H9 (cell line): ENCODE measurements around the gene LMTK3. TPM values are rescaled to one million over a fixed set of nuclear protein-coding genes. Genes with fewer than 3 reads are reported as not detected.

ENCODE experiments used
- DNase-seq: peaks from one replicate; pipeline ENCODE4 v3.0.0-alpha.2; 2017
- H2AFZ ChIP-seq: one replicate; pipeline ENCODE4 v1.6.1; 2013; ENCODE audit warnings: mild to moderate bottlenecking, low read length, control low read depth, moderate library complexity
- H2AK5ac ChIP-seq: 2 replicates; pipeline ENCODE4 v1.6.1; 2013; ENCODE audit warnings: low read length, control low read depth, mixed read lengths; ENCODE audit not compliant: insufficient read length
- H2BK120ac ChIP-seq: one replicate; pipeline ENCODE4 v1.6.1; 2013; ENCODE audit warnings: low read depth, mild to moderate bottlenecking, low read length, control low read depth, inconsistent platforms; ENCODE audit not compliant: poor library complexity, severe bottlenecking
- H2BK12ac ChIP-seq: 2 replicates; pipeline ENCODE4 v1.6.1; 2013; ENCODE audit warnings: low read length, control low read depth, mixed read lengths, low read depth; ENCODE audit not compliant: insufficient read length
- H2BK15ac ChIP-seq: 2 replicates; pipeline ENCODE4 v1.6.1; 2013; ENCODE audit warnings: low read depth, low read length, control low read depth
- H2BK20ac ChIP-seq: one replicate; pipeline ENCODE4 v1.6.1; 2013; ENCODE audit warnings: low read depth, mild to moderate bottlenecking, low read length, control low read depth, inconsistent platforms; ENCODE audit not compliant: poor library complexity, severe bottlenecking
- H2BK5ac ChIP-seq: 2 replicates; pipeline ENCODE4 v1.6.1; 2013; ENCODE audit warnings: low read length, control low read depth, mixed read lengths; ENCODE audit not compliant: insufficient read length
- H3K14ac ChIP-seq: 2 replicates; pipeline ENCODE4 v1.6.1; 2013; ENCODE audit warnings: low read length, control low read depth; ENCODE audit not compliant: insufficient read depth
- H3K18ac ChIP-seq: 2 replicates; pipeline ENCODE4 v1.6.1; 2013; ENCODE audit warnings: low read depth, mild to moderate bottlenecking, mixed read lengths, low read length, control low read depth; ENCODE audit not compliant: insufficient read length
- H3K23ac ChIP-seq: 2 replicates; pipeline ENCODE4 v1.6.1; 2013; ENCODE audit warnings: low read length, control low read depth, mixed read lengths, low read depth; ENCODE audit not compliant: insufficient read length
- H3K23me2 ChIP-seq: 2 replicates; pipeline ENCODE4 v1.6.1; 2013; ENCODE audit warnings: low read depth, mild to moderate bottlenecking, mixed read lengths, low read length, control low read depth; ENCODE audit not compliant: insufficient read length, poor library complexity, severe bottlenecking
- H3K27ac ChIP-seq: 2 replicates; pipeline ENCODE4 v1.5.1; 2013; ENCODE audit warnings: low read length, control low read depth, mixed read lengths, low read depth; ENCODE audit not compliant: insufficient read length
- H3K27me3 ChIP-seq: 2 replicates; pipeline ENCODE4 v1.6.1; 2013; ENCODE audit warnings: low read length, control low read depth, inconsistent platforms; ENCODE audit not compliant: insufficient read depth
- H3K4ac ChIP-seq: 2 replicates; pipeline ENCODE4 v1.6.1; 2013; ENCODE audit warnings: low read depth, mild to moderate bottlenecking, control low read depth, inconsistent platforms, low read length, moderate library complexity
- H3K4me1 ChIP-seq: 2 replicates; pipeline ENCODE4 v1.6.1; 2013; ENCODE audit warnings: low read length, control low read depth, inconsistent platforms; ENCODE audit not compliant: insufficient read depth
- H3K4me2 ChIP-seq: 2 replicates; pipeline ENCODE4 v1.6.1; 2013; ENCODE audit warnings: low read length, control low read depth, mixed read lengths; ENCODE audit not compliant: insufficient read length, insufficient read depth
- H3K56ac ChIP-seq: 2 replicates; pipeline ENCODE4 v1.6.1; 2013; ENCODE audit warnings: low read depth, mild to moderate bottlenecking, mixed read lengths, low read length, control low read depth; ENCODE audit not compliant: insufficient read length
- H3K79me1 ChIP-seq: 2 replicates; pipeline ENCODE4 v1.6.1; 2013; ENCODE audit warnings: low read depth, mild to moderate bottlenecking, moderate library complexity, low read length, control low read depth, inconsistent platforms; ENCODE audit not compliant: insufficient read depth, poor library complexity, severe bottlenecking
- H3K79me2 ChIP-seq: 2 replicates; pipeline ENCODE4 v1.6.1; 2013; ENCODE audit warnings: low read length, control low read depth, inconsistent platforms; ENCODE audit not compliant: insufficient read depth
- H3K9ac ChIP-seq: 2 replicates; pipeline ENCODE4 v1.6.1; 2013; ENCODE audit warnings: low read length, control low read depth, mixed read lengths; ENCODE audit not compliant: insufficient read length; ENCODE audit errors: extremely low read depth
- H3K9me3 ChIP-seq: one replicate; pipeline ENCODE4 v1.6.1; 2013; ENCODE audit warnings: low read depth, low read length, inconsistent platforms; ENCODE audit not compliant: control insufficient read depth
- H3T11ph ChIP-seq: one replicate; pipeline ENCODE4 v1.6.1; 2013; ENCODE audit warnings: mild to moderate bottlenecking, low read length, control low read depth, inconsistent platforms
- H4K20me1 ChIP-seq: one replicate; pipeline ENCODE4 v1.6.1; 2013; ENCODE audit not compliant: control insufficient read depth, insufficient read length, insufficient read depth
- H4K5ac ChIP-seq: 2 replicates; pipeline ENCODE4 v1.6.1; 2013; ENCODE audit warnings: low read depth, mild to moderate bottlenecking, mixed read lengths, low read length, control low read depth; ENCODE audit not compliant: insufficient read length
- H4K8ac ChIP-seq: replicated peaks from 2 replicates; pipeline ENCODE4 v1.6.1; 2013; ENCODE audit warnings: low read length, control low read depth, mixed read lengths, low read depth; ENCODE audit not compliant: insufficient read length
- H4K91ac ChIP-seq: 2 replicates; pipeline ENCODE4 v1.6.1; 2013; ENCODE audit warnings: low read depth, mild to moderate bottlenecking, moderate library complexity, mixed read lengths, low read length, control low read depth; ENCODE audit not compliant: insufficient read length
- H3K27ac Mint-ChIP-seq, 3 experiments: 2 replicates in 2 of 3; 3 replicates in 1 of 3; pipeline ENCODE4 v1.8.0; 2020 to 2021; ENCODE audit warnings: mixed read lengths in 3 of 3, mild to moderate bottlenecking in 1 of 3, moderate library complexity in 1 of 3
- H3K27me3 Mint-ChIP-seq: 2 replicates; pipeline ENCODE4 v1.8.0; 2021; ENCODE audit warnings: low read depth, mild to moderate bottlenecking, moderate library complexity, mixed read lengths
- H3K36me3 Mint-ChIP-seq, 3 experiments: 2 replicates in 2 of 3; 3 replicates in 1 of 3; pipeline ENCODE4 v1.8.0; 2020 to 2021; ENCODE audit warnings: low read depth in 3 of 3, mixed read lengths in 3 of 3; ENCODE audit not compliant: insufficient read depth in 1 of 3
- H3K4me1 Mint-ChIP-seq, 2 experiments: 2 replicates each; pipeline ENCODE4 v1.8.0; 2020; ENCODE audit warnings: mixed read lengths in 2 of 2
- H3K4me3 Mint-ChIP-seq, 2 experiments: 2 replicates in 1 of 2; 3 replicates in 1 of 2; pipeline ENCODE4 v1.8.0; 2020 to 2021; ENCODE audit warnings: mild to moderate bottlenecking in 2 of 2, mixed read lengths in 2 of 2, moderate library complexity in 1 of 2
- H3K9me3 Mint-ChIP-seq, 2 experiments: 2 replicates in 1 of 2; 3 replicates in 1 of 2; pipeline ENCODE4 v1.8.0; 2020; ENCODE audit warnings: mild to moderate bottlenecking in 2 of 2, mixed read lengths in 2 of 2, moderate library complexity in 1 of 2
- CTCF ChIP-seq: fragments of 200-600 bp; sonication (generic); conservative IDR thresholded peaks from 3 replicates; pipeline ENCODE4 v1.8.0; 2021; ENCODE audit warnings: antibody characterized with exemption, mild to moderate bottlenecking
- WGBS: extraction: QIAGEN DNeasy Blood & Tissue Kit; methylation state at CpG from one replicate; pipeline ENCODE4 v1.1.7; 2013; ENCODE audit warnings: missing lambda C conversion rate, low lambda C conversion rate, mixed read lengths; ENCODE audit not compliant: insufficient read length; ENCODE audit errors: extremely low coverage; 5-methylcytosine and 5-hydroxymethylcytosine counted together
- total RNA-seq: library from RNA; stranded (reverse); gene quantifications from 2 replicates; pipeline ENCODE4 v1.2.1, GENCODE V29; 2021

The LMTK3 gene
- total RNA-seq, 1 experiment from 2014 or later, result 14.4 TPM

- peaks cover 31 to 34% of the 10 kb centered on the region in 2 experiments for H3K9me3 Mint-ChIP-seq
- Histone ChIP-seq H4K5ac (no peak overlapping the region), H3K56ac (no peak overlapping the region), H3K27ac (no peak overlapping the region), H2BK20ac (no peak overlapping the region), H3K9me3 (no peaks in the 10 kb centered on the region), H4K8ac (no peak overlapping the region), H2BK120ac (no peak overlapping the region), H3K4ac (no peak overlapping the region), H2BK15ac (no peak overlapping the region; the same call in 1 of the 2 replicates), H2AK5ac (no peak overlapping the region), H3K4me2 (no peak overlapping the region), H3K23me2 (no peaks in the 10 kb centered on the region), H3K4me1 (no peaks in the 10 kb centered on the region; the same call in 1 of the 2 replicates), H4K91ac (no peak overlapping the region), H3K79me1 (no peaks in the 10 kb centered on the region), H4K20me1 (no peaks in the 10 kb centered on the region), H3T11ph (no peak overlapping the region), H3K79me2 (no peaks in the 10 kb centered on the region), H3K18ac (no peak overlapping the region), H3K14ac (no peak overlapping the region), H3K27me3 (no peaks in the 10 kb centered on the region), H3K23ac (no peak overlapping the region), H3K9ac (no peak overlapping the region), H2BK12ac (no peak overlapping the region), H2BK5ac (no peak overlapping the region), H2AFZ (no peak overlapping the region)
- no peak for DNase-seq
- no peak overlapping the region for H3K4me3 Mint-ChIP-seq
- peaks cover 3 to 9% of the 10 kb centered on the region in 2 experiments for H3K4me1 Mint-ChIP-seq
- peaks cover 14 to 31% (median 18%) of the 10 kb centered on the region in 3 experiments for H3K36me3 Mint-ChIP-seq
- WGBS, result no CpG with 5 or more reads among the region's 6 CpGs
- H3K27me3 Mint-ChIP-seq, result peaks cover 1% of the 10 kb centered on the region; the same call in 1 of the 2 replicates
- no peak for TF ChIP-seq CTCF
- no peak overlapping the region for H3K27ac Mint-ChIP-seq
Measured at GRCh38 chr19:48530770-48531169, 19.1 kb upstream of the LMTK3 start.
